Ascending aorta (tissue), 2 donors: ENCODE results near the gene RC3H1. TPM values are rescaled to one million over a fixed set of nuclear protein-coding genes. Genes with fewer than 3 reads are reported as not detected.

Source experiments
- DNase-seq, 2 donors: peaks; one replicate each; pipeline ENCODE4 v3.0.0-alpha.2; 2019; ENCODE audit warnings: low spot score in 2 of 2
- H3K27ac ChIP-seq, 2 donors: fragments of 200-600 bp; sonication (generic); one replicate each; pipeline ENCODE4 v1.5.1; 2016 to 2017; ENCODE audit warnings: mild to moderate bottlenecking in 1 of 2
- H3K27me3 ChIP-seq: fragments of 200-600 bp; sonication (generic); one replicate; pipeline ENCODE4 v1.5.1; 2017
- H3K36me3 ChIP-seq, 2 donors: fragments of 200-600 bp; sonication (generic); one replicate each; pipeline ENCODE4 v1.5.1; 2016
- H3K4me1 ChIP-seq, 2 donors: fragments of 200-600 bp; sonication (generic); one replicate each; pipeline ENCODE4 v1.5.1; 2016 to 2017; ENCODE audit warnings: mild to moderate bottlenecking in 1 of 2
- H3K4me3 ChIP-seq, 2 donors: fragments of 200-600 bp; sonication (generic); one replicate each; pipeline ENCODE4 v1.5.1; 2016 to 2017; ENCODE audit warnings: mild to moderate bottlenecking in 1 of 2
- H3K9me3 ChIP-seq, 2 donors: fragments of 200-600 bp; sonication (generic); one replicate each; pipeline ENCODE4 v1.5.1; 2016
- CTCF ChIP-seq, 3 experiments: fragments of 200-600 bp in 2 of 3; fragments of 450-650 bp in 1 of 3; sonication (generic) in 2 of 3; IDR thresholded peaks; one replicate each; pipeline ENCODE4 v1.5.1; 2016 to 2019; ENCODE audit warnings: antibody characterized with exemption in 3 of 3, mild to moderate bottlenecking in 1 of 3, moderate library complexity in 1 of 3
- intact Hi-C: fragments of 100-400 bp; cut with DNase I; formaldehyde crosslinking; loops from one replicate; pipeline ENCODE4 v1.15.1; 2023
- total RNA-seq: library from RNA; depleted of rRNA; stranded (reverse); fragments of >200 nt; gene quantifications from one replicate; pipeline ENCODE4 v1.1.0, GENCODE V29; 2016

RC3H1 gene
- total RNA-seq, 1 donor from 2014 or later: 5.1 TPM

- Histone ChIP-seq H3K27me3 (no peaks in the 10 kb centered on the region), H3K36me3 (no peaks in the 10 kb centered on the region), H3K4me3 (no peak overlapping the region), H3K9me3 (no peaks in the 10 kb centered on the region), H3K27ac (no peak overlapping the region), H3K4me1 (no peaks in the 10 kb centered on the region)
- no peak for TF ChIP-seq CTCF (IDR thresholded peaks at IDR 0.05)
- intact Hi-C loops: no loop called here
- no peak for DNase-seq
Observed at GRCh38 chr1:173900992-173901391, 121.2 kb downstream of the RC3H1 start.

GRCh38 chr1:173900427-173900826 lies 121.7 kb downstream of the RC3H1 start:
- H3K36me3 ChIP-seq: no peaks in the 10 kb centered on the region
- no peak overlapping the region for H3K4me3 ChIP-seq
- TF ChIP-seq CTCF (IDR thresholded peaks at IDR 0.05): no peak
- no peaks in the 10 kb centered on the region for H3K4me1 ChIP-seq
- no peaks in the 10 kb centered on the region for H3K27me3 ChIP-seq
- H3K9me3 ChIP-seq: no peaks in the 10 kb centered on the region
- intact Hi-C loops: no loop called here
- DNase-seq: no peak
- H3K27ac ChIP-seq: no peak overlapping the region

GRCh38 chr1:173894189-173894588 lies 128.0 kb downstream of the RC3H1 start:
- intact Hi-C loops: no loop called here
- H3K36me3 ChIP-seq: peaks cover 0 to 11% of the 10 kb centered on the region in 2 donors
- H3K27ac ChIP-seq: no peak overlapping the region
- DNase-seq: no peak
- H3K4me3 ChIP-seq: no peak overlapping the region
- H3K27me3 ChIP-seq: no peaks in the 10 kb centered on the region
- no peak for TF ChIP-seq CTCF (IDR thresholded peaks at IDR 0.05)
- H3K4me1 ChIP-seq: no peaks in the 10 kb centered on the region
- no peaks in the 10 kb centered on the region for H3K9me3 ChIP-seq

GRCh38 chr1:173893611-173894010 lies 128.5 kb downstream of the RC3H1 start:
- DNase-seq: no peak
- peaks cover 0 to 12% of the 10 kb centered on the region in 2 donors for H3K36me3 ChIP-seq
- H3K4me1 ChIP-seq: no peaks in the 10 kb centered on the region
- H3K27ac ChIP-seq: no peak overlapping the region
- intact Hi-C loops: no loop called here
- TF ChIP-seq CTCF (IDR thresholded peaks at IDR 0.05): no peak
- H3K4me3 ChIP-seq: no peak overlapping the region
- H3K27me3 ChIP-seq: no peaks in the 10 kb centered on the region
- no peaks in the 10 kb centered on the region for H3K9me3 ChIP-seq

GRCh38 chr1:173889885-173890284 lies 132.3 kb downstream of the RC3H1 start:
- H3K4me1 ChIP-seq: no peaks in the 10 kb centered on the region
- no peak overlapping the region for H3K27ac ChIP-seq
- H3K4me3 ChIP-seq: no peak overlapping the region
- no peak for DNase-seq
- no peak for TF ChIP-seq CTCF (IDR thresholded peaks at IDR 0.05)
- peaks cover 20 to 36% of the 10 kb centered on the region in 2 donors for H3K36me3 ChIP-seq
- no peaks in the 10 kb centered on the region for H3K9me3 ChIP-seq
- H3K27me3 ChIP-seq: no peaks in the 10 kb centered on the region
- intact Hi-C loops: no loop called here

GRCh38 chr1:173888749-173889148 lies 133.4 kb downstream of the RC3H1 start:
- no peak for DNase-seq
- Histone ChIP-seq H3K9me3 (no peaks in the 10 kb centered on the region), H3K4me1 (no peaks in the 10 kb centered on the region), H3K36me3 (peaks cover 20 to 37% of the 10 kb centered on the region in 2 donors), H3K27me3 (no peaks in the 10 kb centered on the region), H3K27ac (no peak overlapping the region), H3K4me3 (no peak overlapping the region)
- TF ChIP-seq CTCF (IDR thresholded peaks at IDR 0.05): no peak
- intact Hi-C loops: no loop called here
